Gastrocnemius medialis (tissue), 4 donors: ENCODE data around the gene IGSF21.

ENCODE experiments used
- POLR2A ChIP-seq, 2 donors: fragments of 450-650 bp; IDR thresholded peaks; one replicate each; pipeline ENCODE4 v1.6.1; 2017; ENCODE audit warnings: antibody characterized with exemption in 2 of 2, mild to moderate bottlenecking in 2 of 2, moderate library complexity in 2 of 2
- TF ChIP-seq, protein P1 (sequence below), 5 experiments: fragments of 450-650 bp in 3 of 5; fragments of 200-600 bp in 2 of 5; sonication (generic) in 2 of 5; IDR thresholded peaks in 4 of 5; conservative IDR thresholded peaks in 1 of 5; 1 replicate in 4 of 5; 2 replicates in 1 of 5; pipeline ENCODE4 v1.5.1; 2016 to 2019; ENCODE audit warnings: antibody characterized with exemption in 5 of 5, mild to moderate bottlenecking in 3 of 5, moderate library complexity in 3 of 5

DNA sequence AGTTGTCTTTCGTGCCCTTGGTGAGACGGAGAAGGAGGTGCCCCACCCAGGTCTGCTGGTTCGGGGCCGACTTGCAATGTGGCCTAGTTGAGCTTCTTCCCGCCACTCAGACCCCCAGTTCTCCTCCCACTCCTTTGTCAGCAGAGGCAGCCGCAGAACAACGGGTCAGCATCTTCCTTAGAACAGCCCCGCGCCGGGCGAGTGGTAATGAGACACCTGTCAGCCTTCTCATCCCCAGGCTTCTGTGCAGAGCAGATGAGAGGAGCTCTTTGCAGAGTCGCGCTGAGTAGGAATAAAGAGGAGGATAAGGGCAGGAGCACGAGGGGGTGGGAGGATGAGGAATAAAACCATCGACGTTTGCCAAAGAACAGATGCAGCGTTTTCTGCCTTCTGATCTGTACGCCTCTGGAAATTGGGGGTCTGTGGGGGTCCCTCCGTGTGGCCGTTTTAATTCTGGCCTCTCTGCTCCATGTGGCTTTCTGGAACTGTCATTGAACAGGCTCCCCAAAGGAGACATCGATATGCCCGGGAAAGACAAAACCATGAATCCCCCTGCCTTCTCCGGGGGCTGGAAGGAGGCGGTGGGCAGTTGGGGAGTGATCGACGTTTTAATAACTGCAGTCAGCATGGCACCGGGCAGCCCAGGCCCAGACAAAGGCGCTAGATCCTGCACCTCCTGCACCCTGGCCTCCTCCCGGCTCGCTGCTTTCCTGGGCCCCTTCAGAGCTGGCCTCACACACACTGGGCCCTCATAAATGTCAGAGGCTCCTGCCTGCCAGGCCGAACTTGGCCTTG is 27.5 kb upstream of the IGSF21 start:
- TF ChIP-seq, protein P1, sequence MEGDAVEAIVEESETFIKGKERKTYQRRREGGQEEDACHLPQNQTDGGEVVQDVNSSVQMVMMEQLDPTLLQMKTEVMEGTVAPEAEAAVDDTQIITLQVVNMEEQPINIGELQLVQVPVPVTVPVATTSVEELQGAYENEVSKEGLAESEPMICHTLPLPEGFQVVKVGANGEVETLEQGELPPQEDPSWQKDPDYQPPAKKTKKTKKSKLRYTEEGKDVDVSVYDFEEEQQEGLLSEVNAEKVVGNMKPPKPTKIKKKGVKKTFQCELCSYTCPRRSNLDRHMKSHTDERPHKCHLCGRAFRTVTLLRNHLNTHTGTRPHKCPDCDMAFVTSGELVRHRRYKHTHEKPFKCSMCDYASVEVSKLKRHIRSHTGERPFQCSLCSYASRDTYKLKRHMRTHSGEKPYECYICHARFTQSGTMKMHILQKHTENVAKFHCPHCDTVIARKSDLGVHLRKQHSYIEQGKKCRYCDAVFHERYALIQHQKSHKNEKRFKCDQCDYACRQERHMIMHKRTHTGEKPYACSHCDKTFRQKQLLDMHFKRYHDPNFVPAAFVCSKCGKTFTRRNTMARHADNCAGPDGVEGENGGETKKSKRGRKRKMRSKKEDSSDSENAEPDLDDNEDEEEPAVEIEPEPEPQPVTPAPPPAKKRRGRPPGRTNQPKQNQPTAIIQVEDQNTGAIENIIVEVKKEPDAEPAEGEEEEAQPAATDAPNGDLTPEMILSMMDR (IDR thresholded peaks at IDR 0.05 in 4 of 5, conservative IDR thresholded peaks at IDR 0.05 in 1 of 5) = no peak
- TF ChIP-seq POLR2A (IDR thresholded peaks at IDR 0.05) = no peak
